ENCODE results near the gene PKP2.

DNA sequence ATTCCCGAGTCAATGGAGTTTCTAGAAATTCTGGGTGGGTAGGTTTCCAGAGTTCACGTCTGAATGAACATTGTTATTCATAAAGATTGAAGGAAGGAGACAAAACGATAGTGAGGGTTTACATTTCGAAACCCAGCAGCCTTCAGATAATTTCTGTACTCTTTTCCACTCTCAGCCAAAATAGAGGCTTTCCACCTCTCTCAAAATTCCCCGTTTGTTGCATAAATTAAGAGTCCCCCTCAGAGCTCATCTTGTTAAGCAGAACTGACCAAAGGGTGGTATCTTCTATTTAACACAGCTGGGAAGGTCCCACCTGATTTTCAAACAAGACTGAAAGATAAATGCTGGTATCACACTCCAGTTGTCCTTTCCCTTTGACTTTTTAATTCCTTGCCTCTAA, 119.4 kb downstream of the PKP2 start:
- TF ChIP-seq, protein P1, sequence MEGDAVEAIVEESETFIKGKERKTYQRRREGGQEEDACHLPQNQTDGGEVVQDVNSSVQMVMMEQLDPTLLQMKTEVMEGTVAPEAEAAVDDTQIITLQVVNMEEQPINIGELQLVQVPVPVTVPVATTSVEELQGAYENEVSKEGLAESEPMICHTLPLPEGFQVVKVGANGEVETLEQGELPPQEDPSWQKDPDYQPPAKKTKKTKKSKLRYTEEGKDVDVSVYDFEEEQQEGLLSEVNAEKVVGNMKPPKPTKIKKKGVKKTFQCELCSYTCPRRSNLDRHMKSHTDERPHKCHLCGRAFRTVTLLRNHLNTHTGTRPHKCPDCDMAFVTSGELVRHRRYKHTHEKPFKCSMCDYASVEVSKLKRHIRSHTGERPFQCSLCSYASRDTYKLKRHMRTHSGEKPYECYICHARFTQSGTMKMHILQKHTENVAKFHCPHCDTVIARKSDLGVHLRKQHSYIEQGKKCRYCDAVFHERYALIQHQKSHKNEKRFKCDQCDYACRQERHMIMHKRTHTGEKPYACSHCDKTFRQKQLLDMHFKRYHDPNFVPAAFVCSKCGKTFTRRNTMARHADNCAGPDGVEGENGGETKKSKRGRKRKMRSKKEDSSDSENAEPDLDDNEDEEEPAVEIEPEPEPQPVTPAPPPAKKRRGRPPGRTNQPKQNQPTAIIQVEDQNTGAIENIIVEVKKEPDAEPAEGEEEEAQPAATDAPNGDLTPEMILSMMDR (IDR thresholded peaks at IDR 0.05), result no peak
- no peak for TF ChIP-seq POLR2A (IDR thresholded peaks at IDR 0.05)

All from uterus (tissue), 2 donors.